Ovary (tissue), 9 donors: ENCODE data around the gene NAALADL1. TPM values are rescaled to one million over a fixed set of nuclear protein-coding genes. Genes with fewer than 3 reads are reported as not detected.
A peak's percentile ranks its signal among the peaks of the same experiment; 100 is the strongest.

Experiments
- DNase-seq, 5 donors: peaks; one replicate each; pipeline ENCODE4 v3.0.0-alpha.2; 2019 to 2020
- H3K27ac ChIP-seq, 2 donors: fragments of 200-600 bp; one replicate each; pipeline versions ENCODE4 v1.5.1 to v1.8.0; 2019 to 2022
- H3K27me3 ChIP-seq: fragments of 200-600 bp; one replicate; pipeline ENCODE4 v1.8.0; 2022
- H3K36me3 ChIP-seq: fragments of 200-600 bp; sonication (generic); one replicate; pipeline ENCODE4 v1.5.1; 2019
- H3K4me1 ChIP-seq: one replicate; pipeline ENCODE4 v1.8.1; 2013; ENCODE audit warnings: mild to moderate bottlenecking, moderate library complexity; ENCODE audit not compliant: insufficient read depth
- H3K4me3 ChIP-seq: fragments of 200-600 bp; sonication (generic); one replicate; pipeline ENCODE4 v1.5.1; 2017
- H3K9me3 ChIP-seq, 2 donors: fragments of 200-600 bp in 1 of 2; sonication (generic) in 1 of 2; one replicate each; pipeline versions ENCODE4 v1.5.1 to v1.8.1; 2013 to 2019; ENCODE audit warnings: mild to moderate bottlenecking in 1 of 2, moderate library complexity in 1 of 2
- CTCF ChIP-seq, 3 donors: fragments of 450-650 bp in 2 of 3; fragments of 200-600 bp in 1 of 3; IDR thresholded peaks; one replicate each; pipeline versions ENCODE4 v1.5.1 to v1.8.0; 2016 to 2022; ENCODE audit warnings: antibody characterized with exemption in 3 of 3, mild to moderate bottlenecking in 1 of 3
- EP300 ChIP-seq: sonication (generic); formaldehyde crosslinking; IDR thresholded peaks from one replicate; pipeline ENCODE4 v1.6.1; 2017; ENCODE audit warnings: antibody characterized with exemption
- POLR2A ChIP-seq: fragments of 450-650 bp; IDR thresholded peaks from one replicate; pipeline ENCODE4 v1.6.1; 2017; ENCODE audit warnings: antibody characterized with exemption, mild to moderate bottlenecking, moderate library complexity
- WGBS, 3 donors: extraction: QIAGEN DNeasy Blood & Tissue Kit in 1 of 3; methylation state at CpG; one replicate each; pipeline versions ENCODE4 v1.1.5 to v1.1.7; 2013 to 2017; 5-methylcytosine and 5-hydroxymethylcytosine counted together
- intact Hi-C, 4 donors: fragments of 100-400 bp; cut with DNase I; formaldehyde crosslinking; loops; one replicate each; pipeline versions ENCODE4 v1.11.0 to v1.15.1; 2022 to 2023
- polyA plus RNA-seq, 2 donors: library from polyadenylated mRNA; stranded (reverse); fragments of 200-250 nt in 1 of 2; fragments of 350-450 nt in 1 of 2; fragmentation: Illumina TruSeq in 1 of 2; extraction: RNeasy Lipid Tissue Mini Kit (QIAGEN cat#74804) in 1 of 2; gene quantifications; one replicate each; pipeline ENCODE4 v1.2.3, GENCODE V29; 2013 to 2014
- total RNA-seq, 7 donors: library from RNA; depleted of rRNA in 2 of 7; stranded (reverse); fragments of >200 nt in 2 of 7; fragmentation: NEBNext Ultra II Directional in 3 of 7; extraction: Animal tissue kit (Norgen Biotek cat#: 25700) in 3 of 7; gene quantifications; one replicate each; pipeline versions ENCODE4 v1.1.0 to v1.2.4, GENCODE V29; 2016 to 2023
- donor health status: DM: no; HTN: no; CAD: no; lungs with moderate emphysema.
- donor health status: DM: no; HTN: no; CAD: no.
- donor health status: Bipolar disorder and iron deficiency.
- donor health status: DM: yes; HTN: yes; CAD: no.
- donor health status: DM: no; HTN: no; CAD: no.
- donor health status: DM: yes; HTN: yes; CAD: no.

NAALADL1 gene
- total and polyA plus RNA-seq, 9 donors: 7.1 to 33.7 (median 17.6) TPM

DNA sequence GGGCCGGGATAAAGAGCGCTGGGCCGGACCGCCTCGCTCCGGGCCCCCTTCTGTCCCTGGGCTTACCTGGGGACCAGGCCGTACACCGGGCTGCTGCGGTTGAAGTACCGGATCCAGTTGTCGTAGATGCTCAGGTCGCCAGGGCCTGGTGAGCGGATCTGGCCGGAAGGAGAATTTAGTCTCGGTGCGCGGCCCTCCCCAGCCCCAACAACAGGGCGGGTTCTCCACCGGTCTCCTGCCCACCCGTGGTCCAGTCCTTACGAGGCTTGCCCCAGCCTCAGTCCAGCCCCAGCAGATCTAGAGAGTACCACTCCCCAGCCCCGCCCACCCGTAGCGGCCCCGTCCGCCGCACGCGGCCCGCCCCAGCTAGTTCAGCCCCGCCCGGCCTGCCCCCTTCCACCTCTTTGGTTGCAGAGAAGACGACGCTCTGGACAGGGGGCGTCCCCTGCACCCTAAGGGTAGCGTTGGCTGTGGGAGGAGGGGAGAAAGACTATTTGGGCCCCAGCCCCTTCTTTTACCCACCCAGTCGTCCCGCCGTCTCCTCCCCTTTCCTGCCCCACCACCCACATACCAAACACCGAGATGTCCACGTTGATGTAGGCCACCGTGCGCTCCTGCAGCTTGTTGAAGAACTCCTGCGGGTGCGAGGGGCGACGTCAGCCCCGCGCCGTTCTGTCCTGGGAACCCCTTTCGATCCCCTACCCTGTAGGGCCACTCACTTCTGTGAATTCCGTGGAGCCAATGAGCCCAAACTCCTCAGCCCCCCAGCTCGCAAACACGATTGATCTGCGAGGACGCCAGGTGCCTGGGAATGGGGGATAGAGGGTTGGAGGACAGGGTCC is 10.6 kb downstream of the NAALADL1 start:
- peak overlapping the region; percentile 52 for H3K4me3 ChIP-seq
- H3K9me3 ChIP-seq: no peaks in the 10 kb centered on the region
- intact Hi-C loops: no loop called here
- no peaks in the 10 kb centered on the region for H3K36me3 ChIP-seq
- peak in 3 of 5 donors; percentile 46 to 56 (median 48) for DNase-seq
- H3K27ac ChIP-seq: peak overlapping the region; percentile 11 to 23
- peaks cover 8% of the 10 kb centered on the region for H3K4me1 ChIP-seq
- H3K27me3 ChIP-seq: no peaks in the 10 kb centered on the region
- TF ChIP-seq CTCF (IDR thresholded peaks at IDR 0.05) (no peak), EP300 (no peak), POLR2A (no peak)
- WGBS, 3 donors: 5 to 14% (median 8%) methylated on average over 26 to 56 of the region's 56 CpGs

DNA sequence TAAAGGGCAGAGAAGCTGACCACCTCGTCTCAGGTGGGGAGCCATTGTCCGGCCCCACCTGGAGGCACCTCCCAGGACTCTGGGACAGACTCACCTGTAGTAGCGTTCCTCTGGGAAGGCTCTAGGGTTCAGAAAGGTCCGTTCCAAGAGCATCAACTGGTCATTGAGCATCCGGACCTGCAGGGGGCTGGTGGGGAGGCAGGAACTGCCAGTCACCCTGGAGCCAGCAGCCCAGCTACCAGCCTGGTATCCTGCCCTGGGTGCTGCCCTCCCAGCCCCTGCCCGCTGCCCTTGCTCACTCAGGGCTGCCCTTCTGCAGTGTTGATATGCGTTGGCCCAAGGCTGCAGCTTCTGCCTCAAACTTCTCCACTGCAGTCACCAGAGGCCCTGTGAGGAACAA is 12.6 kb downstream of the NAALADL1 start:
- TF ChIP-seq CTCF (IDR thresholded peaks at IDR 0.05): no peak
- no peak for TF ChIP-seq EP300
- no peak for TF ChIP-seq POLR2A
- Histone ChIP-seq H3K36me3 (no peaks in the 10 kb centered on the region), H3K4me3 (no peak overlapping the region), H3K27me3 (no peaks in the 10 kb centered on the region), H3K4me1 (peaks cover 8% of the 10 kb centered on the region), H3K9me3 (no peaks in the 10 kb centered on the region), H3K27ac (no peak overlapping the region)
- WGBS, 3 donors: 73 to 87% (median 82%) methylated on average over 7 of the region's 7 CpGs
- intact Hi-C loops: no loop called here
- no peak for DNase-seq

GRCh38 chr11:65045061-65045460 is 13.3 kb downstream of the NAALADL1 start:
- H3K4me3 ChIP-seq: no peak overlapping the region
- intact Hi-C loops: no loop called here
- H3K27me3 ChIP-seq: no peaks in the 10 kb centered on the region
- peaks cover 8% of the 10 kb centered on the region for H3K4me1 ChIP-seq
- 78 to 84% (median 80%) methylated on average over 5 of the region's 5 CpGs for WGBS, 3 donors
- no peak for DNase-seq
- no peak overlapping the region for H3K27ac ChIP-seq
- no peaks in the 10 kb centered on the region for H3K9me3 ChIP-seq
- TF ChIP-seq POLR2A (no peak), CTCF (IDR thresholded peaks at IDR 0.05) (no peak), EP300 (no peak)
- H3K36me3 ChIP-seq: no peaks in the 10 kb centered on the region

DNA sequence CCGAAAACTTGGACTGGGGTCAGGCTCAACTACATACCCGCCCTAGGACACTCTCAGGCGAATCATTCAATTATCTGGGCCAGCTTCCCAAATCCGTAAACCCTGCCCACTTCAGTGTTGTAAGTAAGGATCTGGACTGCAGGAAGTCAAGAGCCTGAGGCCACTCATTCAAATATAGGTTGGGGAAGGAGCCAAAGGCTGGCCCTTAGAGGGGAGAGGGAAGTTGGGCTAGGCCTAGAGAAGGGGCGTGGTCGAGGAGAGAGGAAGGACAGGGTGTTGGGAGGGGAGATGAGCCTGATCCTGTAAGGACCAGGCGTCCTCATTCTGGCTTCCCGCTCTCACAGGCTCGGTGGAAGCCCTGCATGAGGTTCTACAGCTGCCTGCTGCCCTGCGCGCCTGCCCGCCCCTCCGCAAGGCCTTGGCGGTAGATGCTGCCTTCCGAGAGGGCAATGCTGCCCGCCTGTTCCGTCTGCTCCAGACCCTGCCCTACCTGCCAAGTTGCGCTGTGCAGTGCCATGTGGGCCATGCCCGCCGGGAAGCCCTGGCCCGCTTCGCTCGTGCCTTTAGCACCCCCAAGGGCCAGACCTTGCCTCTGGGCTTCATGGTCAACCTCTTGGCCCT is 14.4 kb downstream of the NAALADL1 start:
- Histone ChIP-seq H3K4me1 (peaks cover 8% of the 10 kb centered on the region), H3K36me3 (no peaks in the 10 kb centered on the region), H3K27ac (no peak overlapping the region), H3K4me3 (no peak overlapping the region), H3K9me3 (no peaks in the 10 kb centered on the region), H3K27me3 (no peaks in the 10 kb centered on the region)
- WGBS, 3 donors: 87 to 92% (median 90%) methylated on average over 23 of the region's 23 CpGs
- TF ChIP-seq EP300: no peak
- no peak for TF ChIP-seq CTCF (IDR thresholded peaks at IDR 0.05)
- no peak for TF ChIP-seq POLR2A
- no peak for DNase-seq
- intact Hi-C loops: no loop called here
